NCI-H82 treated with DMSO at 0.1 percent for 48 hours (cell line): Measurements from ENCODE around the gene CST8.
"Not testable (repeated sequence)": the region's sequence is repeated elsewhere in the genome, so short reads cannot be mapped to it uniquely, and the experiment has no call there.

ENCODE experiments used
- DNase-seq: peaks from one replicate; lab custom pipeline; 2025; ENCODE audit not compliant: unreplicated experiment; lab: John Stamatoyannopoulos, UW

The CST8 gene, protein sequence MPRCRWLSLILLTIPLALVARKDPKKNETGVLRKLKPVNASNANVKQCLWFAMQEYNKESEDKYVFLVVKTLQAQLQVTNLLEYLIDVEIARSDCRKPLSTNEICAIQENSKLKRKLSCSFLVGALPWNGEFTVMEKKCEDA

DNA sequence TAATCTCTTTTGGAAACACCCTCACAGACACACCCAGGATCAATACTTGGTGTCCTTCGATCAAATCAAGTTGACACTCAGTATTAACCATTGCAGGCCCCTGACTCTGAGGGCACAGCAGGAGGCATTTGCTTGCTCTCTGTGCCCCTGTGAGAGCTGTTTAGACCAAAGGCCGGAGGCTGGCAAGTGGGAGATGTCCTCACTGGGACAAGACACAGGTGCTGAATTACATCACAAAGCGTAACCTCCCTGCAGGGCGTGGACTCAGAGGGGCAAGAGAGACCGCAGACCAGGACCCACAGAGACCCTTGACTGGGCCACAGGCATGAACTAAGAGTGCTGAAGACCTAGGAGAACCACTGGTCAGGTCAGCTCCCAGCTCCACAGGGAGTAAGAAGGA, at the start of gene CST8:
Gene CST8 (plus strand): TSS at position 301 of the 400 bp plus-strand sequence. CDS start 551 bp downstream, outside the sequence.
- DNase-seq: no peak

DNA sequence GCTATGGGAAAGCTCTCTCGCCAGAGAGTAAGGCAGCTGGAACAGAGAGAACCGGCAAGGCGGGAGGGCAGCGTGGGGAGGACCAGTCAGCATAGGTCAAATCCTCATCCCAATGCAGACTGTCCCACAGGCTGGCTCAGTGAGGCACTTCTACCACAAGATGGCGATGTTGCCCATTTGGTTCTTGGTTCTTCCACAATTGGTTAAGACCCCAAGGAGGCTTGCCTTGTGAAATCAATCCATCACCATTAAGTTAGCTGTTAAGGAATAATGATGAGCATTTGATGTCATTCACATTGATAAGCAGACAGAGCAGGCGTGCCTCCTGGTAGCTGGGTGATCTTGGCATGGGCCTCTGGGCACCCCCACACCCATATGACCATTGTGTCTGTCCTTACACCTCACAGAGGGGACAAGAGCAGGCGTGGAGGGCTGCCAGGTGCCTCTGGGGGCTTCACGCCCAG, 49.0 kb upstream of the CST8 start:
- peak; percentile 30 for DNase-seq

DNA sequence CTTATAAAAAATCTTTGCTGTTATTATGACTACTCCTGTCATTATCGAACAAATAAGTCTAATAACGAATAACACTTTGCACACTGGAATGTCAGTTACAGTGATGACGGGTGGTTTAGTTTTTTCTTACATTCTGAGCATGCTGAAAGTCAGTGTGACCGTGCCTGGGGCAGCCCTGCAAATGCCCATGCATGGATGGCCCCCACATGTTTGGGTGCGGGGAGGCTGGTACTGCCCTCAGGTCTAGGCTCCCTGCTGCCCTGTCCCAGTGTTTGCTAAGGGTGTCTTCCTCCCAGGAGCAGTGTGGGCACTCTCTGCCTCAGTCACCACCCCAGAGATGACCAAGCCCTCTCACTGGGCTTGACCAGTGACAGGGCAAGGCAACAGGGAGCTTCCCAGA, 48.5 kb upstream of the CST8 start:
- DNase-seq: no peak

DNA sequence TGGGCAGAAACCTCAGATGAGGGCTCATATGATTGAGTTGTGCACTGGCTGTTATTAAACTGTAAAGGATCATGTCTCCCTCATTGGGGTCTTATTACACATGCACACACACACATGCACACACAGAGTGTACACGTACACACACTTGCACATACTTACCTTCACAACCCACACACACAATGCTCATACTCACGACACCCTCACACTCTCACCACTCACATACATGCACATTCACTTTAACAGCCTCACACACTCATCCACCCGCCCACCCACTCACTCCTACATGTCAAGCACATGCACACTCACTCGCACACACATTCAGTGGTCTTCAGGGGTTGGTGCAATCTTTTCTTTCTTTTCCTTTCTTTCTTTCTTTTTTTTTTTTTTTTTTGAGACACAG, 46.1 kb upstream of the CST8 start:
- no peak for DNase-seq

DNA sequence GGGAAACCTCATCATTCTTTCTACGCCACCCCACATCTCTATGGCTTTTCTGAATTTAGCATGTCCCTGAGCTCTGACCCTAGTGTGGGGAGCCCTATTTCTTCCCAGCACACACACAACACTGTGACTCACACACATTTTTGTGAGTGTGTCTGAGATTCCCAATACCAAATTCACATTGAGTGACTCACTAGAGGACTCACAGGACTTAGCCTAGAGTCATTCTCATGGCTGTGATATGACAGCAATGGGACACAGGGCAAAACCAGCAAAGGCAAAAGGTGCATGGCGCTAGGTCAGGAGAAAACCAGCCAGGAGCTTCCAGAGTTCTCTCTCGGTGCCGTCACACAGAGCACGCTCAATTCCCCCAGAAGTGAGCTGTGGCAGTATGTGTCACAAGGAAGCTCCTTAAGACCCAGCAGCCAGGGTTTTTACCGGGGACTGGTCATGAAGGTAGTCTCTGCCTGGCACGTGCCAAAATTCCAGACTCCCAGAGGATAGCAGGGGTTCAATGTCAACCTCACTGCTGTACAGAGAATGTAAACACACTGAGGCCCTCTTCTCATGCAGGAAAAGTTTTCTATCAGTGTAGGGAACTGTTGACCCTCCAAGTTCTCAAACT, 45.2 kb upstream of the CST8 start:
- DNase-seq: no peak

DNA sequence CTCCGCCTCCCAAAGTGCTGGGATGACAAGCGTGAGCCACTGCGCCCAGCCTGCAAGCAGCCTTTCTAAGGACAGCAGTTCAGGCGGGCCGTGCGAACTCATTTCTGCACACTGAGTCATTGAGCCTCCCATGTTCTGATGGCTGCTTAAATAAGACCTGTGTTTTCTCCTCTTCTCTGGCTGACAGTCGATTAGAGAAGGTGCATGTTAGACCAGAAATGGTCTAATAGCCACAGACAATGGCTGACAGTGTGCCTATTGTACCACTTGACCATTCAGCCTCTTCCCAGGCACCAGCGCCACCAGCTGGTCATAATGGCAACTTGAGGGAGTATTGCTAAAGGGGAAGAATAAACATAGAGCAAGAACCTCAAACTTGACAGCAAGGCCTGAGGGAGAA, 44.4 kb upstream of the CST8 start:
- DNase-seq: no peak

DNA sequence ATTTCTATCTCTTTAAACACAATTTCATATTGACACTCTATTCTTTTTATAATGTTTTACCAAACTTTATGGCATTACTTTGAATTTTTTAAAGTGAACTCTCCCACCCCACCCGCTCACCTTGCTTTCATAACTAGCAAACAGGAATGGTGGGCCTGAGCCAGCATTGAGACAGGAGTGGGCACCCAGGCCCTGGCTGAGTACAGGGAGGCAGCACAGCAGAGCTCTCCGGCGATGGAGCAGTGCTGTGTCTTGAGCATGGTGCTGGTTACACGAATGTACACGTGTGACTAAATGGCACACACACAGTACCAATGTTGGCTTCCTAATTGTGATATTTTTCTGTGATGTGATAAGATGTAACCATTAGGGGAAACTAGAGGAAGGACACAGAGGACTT, 42.8 kb upstream of the CST8 start:
- DNase-seq: no peak

DNA sequence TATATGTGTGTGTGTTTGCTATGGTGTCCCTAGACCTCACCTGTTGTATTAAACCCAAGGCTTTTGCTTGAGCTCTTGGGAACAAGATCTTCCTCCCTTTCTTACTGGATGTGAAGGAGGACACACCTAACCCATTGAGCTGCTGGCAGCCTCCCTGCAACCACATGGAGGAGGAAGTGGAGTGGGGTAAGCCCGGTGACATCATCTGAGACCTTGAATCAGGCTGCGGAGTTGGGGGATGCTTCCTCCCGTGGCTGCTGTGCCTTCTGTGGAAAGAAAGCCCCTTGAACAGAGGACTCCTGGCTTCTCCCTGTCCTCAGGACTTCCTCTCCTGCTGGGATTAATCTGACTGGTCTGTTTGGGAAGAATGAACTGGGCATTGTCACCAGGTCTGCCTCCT, 41.5 kb upstream of the CST8 start:
- no peak for DNase-seq

DNA sequence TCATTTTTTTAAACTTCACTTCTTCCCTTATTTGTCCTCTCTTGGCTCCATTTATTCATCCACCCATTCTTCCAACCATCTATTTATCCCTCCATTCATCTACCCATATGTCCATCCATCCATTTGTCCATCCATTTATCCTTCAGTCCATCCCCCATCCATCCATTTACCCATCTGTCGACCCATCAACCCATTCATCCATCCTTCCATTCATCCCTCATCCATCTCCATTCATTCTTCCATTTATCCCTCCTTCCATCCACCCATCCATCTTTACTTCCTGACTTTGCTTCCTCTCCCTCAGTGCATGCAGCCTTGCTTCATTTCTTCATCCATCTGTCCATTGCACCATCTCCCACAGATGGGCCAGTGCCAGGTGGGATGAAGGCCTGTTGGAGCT, 40.0 kb upstream of the CST8 start:
- no peak for DNase-seq

DNA sequence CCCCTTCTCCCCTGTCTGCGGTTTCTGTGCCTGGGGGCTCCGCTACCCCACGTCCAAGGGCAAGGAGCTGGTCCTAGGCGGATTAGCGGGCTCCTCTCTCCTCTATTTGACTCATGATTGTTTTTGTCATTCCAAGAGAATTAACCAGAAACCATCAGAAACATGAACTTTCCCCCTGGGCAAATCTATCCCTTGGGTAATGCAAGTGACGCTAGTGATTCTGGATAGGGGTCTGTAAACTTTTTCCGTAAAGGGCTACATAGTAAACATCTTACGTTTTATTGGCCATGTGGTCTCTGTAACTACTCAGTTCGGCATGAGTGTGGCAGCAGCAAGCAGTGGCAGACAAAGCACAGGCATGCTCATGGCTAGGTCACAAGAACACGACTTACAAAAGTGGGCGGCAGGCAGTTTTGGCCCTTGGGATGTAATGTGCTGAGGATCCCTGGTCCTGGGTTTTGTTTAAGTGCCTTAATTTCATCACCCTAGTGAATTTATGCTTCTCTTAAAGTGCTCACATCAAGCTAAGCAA, 38.9 kb upstream of the CST8 start:
- no peak for DNase-seq

DNA sequence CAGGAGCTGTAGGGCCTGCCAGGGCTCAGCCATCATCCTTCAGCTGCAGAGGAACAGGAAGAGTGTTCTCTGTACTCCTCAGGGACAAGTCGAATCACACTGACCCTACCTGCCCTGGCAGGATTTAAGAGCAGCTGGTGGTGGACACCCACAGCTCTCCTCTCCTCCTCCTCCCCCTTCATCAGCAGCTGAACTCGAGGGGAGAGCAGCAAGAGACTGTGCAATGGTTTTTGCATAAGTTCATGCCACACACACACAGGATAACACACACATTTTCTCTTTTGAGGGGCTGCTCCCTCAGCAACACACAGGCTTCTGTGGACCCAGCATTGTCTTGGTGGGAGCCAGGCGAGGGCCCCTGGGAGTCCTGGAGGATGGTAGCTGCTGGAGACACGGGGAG, 38.1 kb upstream of the CST8 start, which contains the start of gene CST11:
Gene CST11 (minus strand): TSS at position 101 of the 400 bp plus-strand sequence. CDS start 65 bp downstream, at position 36.
- no peak for DNase-seq

DNA sequence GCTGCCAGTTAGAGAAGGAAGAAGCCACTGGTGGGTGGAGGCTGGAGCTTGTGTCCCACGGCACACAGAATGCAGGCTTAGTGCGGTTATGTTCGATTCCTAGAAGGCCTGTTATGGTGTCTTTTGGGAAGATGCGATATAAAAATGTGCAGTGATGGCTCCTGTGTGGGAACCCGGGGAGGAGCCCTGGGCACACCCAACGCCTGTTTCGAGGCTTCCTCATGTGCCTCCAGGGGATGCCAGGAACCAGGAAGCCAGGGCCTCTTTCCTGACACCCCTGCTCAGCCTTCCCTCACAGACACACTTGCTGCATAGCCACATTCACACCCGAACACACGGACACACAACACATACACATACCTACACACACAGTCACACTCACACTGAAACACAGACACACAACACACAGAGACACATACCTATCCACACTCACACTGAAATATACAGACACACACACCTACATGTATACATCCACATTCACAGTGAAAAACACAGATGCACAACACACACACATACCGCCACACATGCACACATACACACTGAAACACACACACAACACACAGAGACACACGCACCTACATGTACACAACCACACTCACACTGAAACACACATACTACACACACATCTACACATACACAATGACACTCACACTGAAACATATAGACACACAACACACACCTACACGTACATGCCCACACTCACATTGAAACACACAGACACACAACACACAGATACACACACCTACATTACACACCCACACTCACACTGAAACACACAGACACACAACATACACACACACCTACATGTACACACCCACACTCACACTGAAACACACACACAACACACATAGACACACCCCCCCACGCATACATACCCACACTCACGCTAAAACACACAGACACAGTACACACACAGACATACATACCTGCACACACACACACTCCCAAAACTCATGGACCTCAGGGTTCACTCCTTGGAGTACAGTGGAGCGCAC, 37.1 kb upstream of the CST8 start:
- no peak for DNase-seq

DNA sequence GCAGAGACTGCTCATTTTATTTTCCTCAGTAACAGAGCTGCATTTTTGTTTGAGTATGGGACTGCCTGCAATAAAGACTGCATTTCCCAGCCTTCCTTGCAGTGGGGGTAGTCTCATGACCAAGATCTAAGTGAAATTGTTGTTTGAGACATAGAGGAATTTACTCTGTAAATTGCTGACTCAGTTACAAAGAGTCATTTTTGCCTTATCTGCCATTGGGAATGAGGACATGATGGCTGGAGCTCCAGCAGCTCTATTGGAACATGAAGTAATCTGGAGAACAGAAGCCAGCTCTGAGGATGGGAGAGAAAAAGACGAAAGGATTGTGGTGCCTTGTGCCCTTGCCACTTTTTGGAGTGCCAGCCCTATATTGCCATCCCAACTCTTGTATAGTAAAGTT, 36.1 kb upstream of the CST8 start:
- no peak for DNase-seq

DNA sequence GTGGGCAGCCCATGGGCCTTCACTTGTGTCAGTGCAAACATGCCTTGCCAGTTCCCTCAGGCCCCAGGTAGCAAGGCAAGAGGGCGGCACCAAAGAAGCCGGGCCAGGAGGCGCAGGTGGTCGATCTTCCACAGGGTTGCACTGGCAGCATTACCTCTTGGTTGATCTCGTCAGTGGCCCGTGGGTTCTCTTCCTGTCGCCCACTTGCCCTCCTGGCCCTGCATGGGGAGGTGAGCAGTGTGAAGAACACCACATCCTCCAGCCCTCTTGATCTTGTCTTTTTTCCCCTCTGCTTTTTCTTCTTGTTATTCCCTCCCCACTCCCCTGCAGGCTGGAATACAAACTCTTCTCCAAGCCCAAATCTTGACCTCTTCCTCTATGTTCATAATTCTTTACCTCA, 35.3 kb upstream of the CST8 start:
- no peak for DNase-seq

DNA sequence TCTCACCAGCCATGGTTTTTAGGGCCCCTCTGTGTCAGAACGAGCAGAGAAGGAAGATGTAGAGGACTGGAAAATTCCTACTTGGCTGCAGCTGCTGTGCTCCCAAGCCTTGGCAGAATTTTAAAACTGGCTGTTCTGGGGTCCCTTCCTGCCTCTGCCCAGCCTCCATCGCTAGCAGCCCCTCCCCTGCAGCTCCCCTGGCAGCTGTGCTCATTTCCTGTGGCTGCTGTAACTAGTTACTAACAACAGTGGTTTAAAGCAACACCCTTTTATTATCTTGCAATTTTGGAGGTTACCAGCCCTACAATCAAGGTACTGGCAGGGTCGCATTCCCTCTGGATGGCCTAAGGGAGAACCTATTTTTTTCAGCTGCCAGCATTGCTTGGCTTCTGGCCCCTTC, 34.5 kb upstream of the CST8 start:
- DNase-seq: no peak

DNA sequence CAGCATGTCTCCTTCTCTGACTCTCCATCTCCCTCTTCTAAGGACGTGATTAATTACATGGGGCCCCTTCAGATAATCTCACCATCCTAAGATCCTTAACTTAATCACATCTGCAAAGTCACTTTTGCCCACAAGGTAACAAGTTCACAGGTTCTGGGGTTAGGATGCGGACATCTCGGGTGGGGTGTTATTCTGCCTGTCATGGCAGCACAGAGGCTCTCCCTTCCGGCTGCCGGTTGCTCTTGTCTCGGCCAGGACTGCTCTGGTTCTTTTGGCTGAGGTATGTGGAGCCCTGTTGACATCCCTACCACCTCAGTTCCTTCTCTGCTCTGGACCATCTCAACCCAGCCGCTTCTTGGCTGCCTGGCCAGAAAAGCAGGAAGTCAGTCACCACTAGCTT, 34.0 kb upstream of the CST8 start:
- DNase-seq: no peak

DNA sequence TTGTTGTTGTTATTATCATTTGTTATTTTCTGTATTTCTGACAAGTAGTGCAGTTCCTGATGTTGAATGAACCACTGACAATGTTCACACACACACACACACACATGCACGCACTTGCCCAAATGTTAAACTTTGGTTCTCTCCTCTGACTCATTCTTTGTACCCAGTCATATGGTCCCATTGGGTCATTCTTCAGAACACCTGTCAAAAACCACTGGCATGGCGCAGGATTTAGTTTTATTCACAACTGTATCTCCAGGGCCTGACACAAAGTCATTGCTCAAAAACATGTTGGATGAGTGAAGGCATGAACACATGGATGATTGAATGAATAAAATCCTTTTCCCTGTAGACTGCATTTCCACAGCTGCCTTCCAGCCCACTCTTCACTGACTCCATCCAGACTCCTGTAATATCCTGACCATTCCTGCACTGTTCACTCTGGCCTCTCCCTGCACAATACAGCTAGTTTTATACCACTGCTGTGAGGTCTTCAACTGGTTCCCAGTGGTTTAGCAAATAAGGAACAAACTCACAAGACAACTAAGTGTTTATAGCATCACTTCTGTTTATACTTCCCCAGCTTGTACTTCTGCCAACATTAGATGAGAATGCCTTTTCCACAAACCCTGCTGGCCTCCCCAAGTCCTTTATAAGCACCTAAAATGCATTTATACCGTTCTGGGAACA, 31.3 kb upstream of the CST8 start:
- no peak for DNase-seq

DNA sequence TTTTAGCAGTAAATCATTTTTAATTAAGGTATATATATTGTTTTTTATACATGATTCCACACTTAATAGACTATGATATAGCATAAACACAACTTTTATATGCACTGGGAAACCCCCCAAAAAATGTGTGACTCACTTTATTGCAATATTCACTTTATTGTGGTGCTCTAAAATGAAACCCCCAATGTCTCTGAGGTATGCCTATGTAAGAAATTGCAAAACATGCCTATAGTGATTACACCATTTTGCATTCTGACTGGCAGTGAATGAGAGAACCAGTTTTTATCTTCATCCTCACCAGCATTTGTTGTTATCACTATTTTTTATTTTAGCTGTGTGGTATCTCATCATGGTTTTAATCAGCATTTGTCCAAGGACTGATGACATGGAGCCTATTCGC, 29.7 kb upstream of the CST8 start:
- no peak for DNase-seq

DNA sequence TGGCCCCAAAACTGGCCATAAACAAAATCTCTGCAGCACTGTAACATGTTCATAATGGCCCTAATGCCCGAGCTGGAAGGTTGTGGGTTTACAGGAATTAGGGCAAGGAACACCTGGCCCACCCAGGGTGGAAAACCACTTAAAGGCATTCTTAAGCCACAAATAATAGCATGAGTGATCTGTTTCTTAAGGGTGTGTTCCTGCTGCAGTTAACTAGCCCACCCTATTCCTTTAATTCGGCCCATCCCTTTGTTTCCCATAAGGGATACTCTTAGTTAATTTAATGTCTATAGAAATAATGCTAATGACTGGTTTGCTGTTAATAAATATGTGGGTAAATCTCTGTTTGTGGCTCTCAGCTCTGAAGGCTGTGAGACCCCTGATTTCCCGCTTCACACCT, 24.0 kb upstream of the CST8 start:
- not testable (repeated sequence) for DNase-seq

DNA sequence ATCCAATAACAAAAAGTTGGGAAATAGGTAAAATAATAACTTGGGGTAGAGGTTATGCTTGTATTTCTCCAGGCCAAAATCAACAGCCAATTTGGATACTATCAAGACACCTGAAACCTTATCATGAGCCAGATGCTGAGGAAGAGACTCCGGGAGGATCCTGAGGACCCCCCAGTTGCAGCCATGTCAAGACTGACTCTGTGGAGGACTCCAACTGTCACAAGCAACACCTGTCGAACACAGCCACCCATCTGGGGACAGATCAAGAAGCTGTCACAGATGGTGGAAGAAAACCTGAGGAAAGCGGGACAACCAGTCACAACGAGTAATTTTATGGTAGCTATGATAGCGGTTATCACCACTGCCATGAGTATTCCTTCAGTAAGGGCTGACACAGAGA, 18.6 kb upstream of the CST8 start:
- DNase-seq: not testable (repeated sequence)

DNA sequence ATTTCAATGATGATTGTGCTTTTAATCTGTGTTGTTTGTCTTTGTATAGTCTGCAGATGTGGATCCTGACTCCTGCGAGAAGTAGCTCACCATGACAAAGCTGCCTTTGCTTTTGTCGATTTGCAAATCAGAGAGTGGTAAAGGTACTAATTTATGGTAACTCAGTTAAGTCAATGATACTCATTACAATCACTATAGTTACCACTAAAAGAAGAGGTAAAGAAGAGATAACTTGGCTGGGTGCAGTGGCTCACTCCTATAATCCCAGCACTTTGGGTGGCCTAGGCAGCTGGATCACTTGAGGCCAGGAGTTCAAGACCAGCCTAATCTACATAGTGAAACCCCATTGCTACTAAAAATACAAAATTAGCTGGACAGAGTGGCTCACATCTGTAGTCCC, 17.6 kb upstream of the CST8 start:
- not testable (repeated sequence) for DNase-seq
